ENCODE measurements around the gene NHERF2. TPM values are rescaled to one million over a fixed set of nuclear protein-coding genes. Genes with fewer than 3 reads are reported as not detected.

NHERF2 gene
- total and polyA plus RNA-seq, 3 donors from 2014 or later: 50.6 to 59.9 (median 54.1) TPM

GRCh38 chr16:2038382-2039231 lies 11.9 kb downstream of the NHERF2 start:
- WGBS, 2 donors: 48 to 65% methylated on average over 32 to 33 of the region's 41 CpGs
- H3K4me3 ChIP-seq: no peak overlapping the region
- peaks cover 76% of the 10 kb centered on the region for H3K4me1 ChIP-seq

GRCh38 chr16:2039274-2040031 lies 12.8 kb downstream of the NHERF2 start:
- DNase-seq: peak; percentile 90
- no peaks in the 10 kb centered on the region for H3K36me3 ChIP-seq (ENCODE audit: low read depth, missing control alignments)
- intact Hi-C loops (cut with DNase I; ENCODE audit: low total_unique reads): no loop called here
- H3K4me3 ChIP-seq: no peak overlapping the region
- TF ChIP-seq, protein P1, sequence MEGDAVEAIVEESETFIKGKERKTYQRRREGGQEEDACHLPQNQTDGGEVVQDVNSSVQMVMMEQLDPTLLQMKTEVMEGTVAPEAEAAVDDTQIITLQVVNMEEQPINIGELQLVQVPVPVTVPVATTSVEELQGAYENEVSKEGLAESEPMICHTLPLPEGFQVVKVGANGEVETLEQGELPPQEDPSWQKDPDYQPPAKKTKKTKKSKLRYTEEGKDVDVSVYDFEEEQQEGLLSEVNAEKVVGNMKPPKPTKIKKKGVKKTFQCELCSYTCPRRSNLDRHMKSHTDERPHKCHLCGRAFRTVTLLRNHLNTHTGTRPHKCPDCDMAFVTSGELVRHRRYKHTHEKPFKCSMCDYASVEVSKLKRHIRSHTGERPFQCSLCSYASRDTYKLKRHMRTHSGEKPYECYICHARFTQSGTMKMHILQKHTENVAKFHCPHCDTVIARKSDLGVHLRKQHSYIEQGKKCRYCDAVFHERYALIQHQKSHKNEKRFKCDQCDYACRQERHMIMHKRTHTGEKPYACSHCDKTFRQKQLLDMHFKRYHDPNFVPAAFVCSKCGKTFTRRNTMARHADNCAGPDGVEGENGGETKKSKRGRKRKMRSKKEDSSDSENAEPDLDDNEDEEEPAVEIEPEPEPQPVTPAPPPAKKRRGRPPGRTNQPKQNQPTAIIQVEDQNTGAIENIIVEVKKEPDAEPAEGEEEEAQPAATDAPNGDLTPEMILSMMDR (IDR thresholded peaks at IDR 0.05): no peak
- no peak for TF ChIP-seq POLR2A (IDR thresholded peaks at IDR 0.05)
- no peaks in the 10 kb centered on the region for H3K9me3 ChIP-seq
- H3K4me1 ChIP-seq: peaks cover 70% of the 10 kb centered on the region
- H3K27me3 ChIP-seq: no peaks in the 10 kb centered on the region
- 59 to 78% methylated on average over 17 to 29 of the region's 29 CpGs for WGBS, 2 donors
- peak overlapping the region; percentile 89 to 91 for H3K27ac ChIP-seq

More at GRCh38 chr16:2038382-2039231, 11.9 kb downstream of the NHERF2 start:
- Histone ChIP-seq H3K27ac (peak overlapping the region; percentile 89 to 91), H3K9me3 (no peaks in the 10 kb centered on the region), H3K36me3 (ENCODE audit: low read depth, missing control alignments) (no peaks in the 10 kb centered on the region), H3K27me3 (no peaks in the 10 kb centered on the region)
- intact Hi-C loops (cut with DNase I; ENCODE audit: low total_unique reads): no loop called here
- TF ChIP-seq POLR2A (IDR thresholded peaks at IDR 0.05): no peak
- TF ChIP-seq, protein P1 (IDR thresholded peaks at IDR 0.05): no peak
- DNase-seq: peak; percentile 61

GRCh38 chr16:2040041-2040786 lies 13.5 kb downstream of the NHERF2 start:
- H3K9me3 ChIP-seq: no peaks in the 10 kb centered on the region
- H3K4me1 ChIP-seq: peaks cover 64% of the 10 kb centered on the region
- WGBS, 2 donors: 79% methylated on average over 24 of the region's 24 CpGs; no CpG with 5 or more reads in 1 of the 2 donors
- intact Hi-C loops (cut with DNase I; ENCODE audit: low total_unique reads): no loop called here
- peak overlapping the region; percentile 72 to 91 for H3K27ac ChIP-seq
- H3K36me3 ChIP-seq (ENCODE audit: low read depth, missing control alignments): no peaks in the 10 kb centered on the region
- no peak for DNase-seq
- TF ChIP-seq POLR2A (IDR thresholded peaks at IDR 0.05): no peak
- TF ChIP-seq, protein P1 (IDR thresholded peaks at IDR 0.05): no peak
- no peaks in the 10 kb centered on the region for H3K27me3 ChIP-seq
- H3K4me3 ChIP-seq: no peak overlapping the region

- H3K4me1 ChIP-seq: peaks cover 56% of the 10 kb centered on the region
- intact Hi-C loops (cut with DNase I; ENCODE audit: low total_unique reads): no loop called here
- WGBS, 2 donors: 56 to 85% methylated on average over 13 to 20 of the region's 20 CpGs
- no peaks in the 10 kb centered on the region for H3K9me3 ChIP-seq
- peak overlapping the region; percentile 72 to 91 for H3K27ac ChIP-seq
- H3K36me3 ChIP-seq (ENCODE audit: low read depth, missing control alignments): no peaks in the 10 kb centered on the region
- H3K4me3 ChIP-seq: no peak overlapping the region
- no peaks in the 10 kb centered on the region for H3K27me3 ChIP-seq
- DNase-seq: peak; percentile 43
- TF ChIP-seq POLR2A (IDR thresholded peaks at IDR 0.05): no peak
- TF ChIP-seq, protein P1 (IDR thresholded peaks at IDR 0.05): no peak
Measured at GRCh38 chr16:2040787-2041522, 14.3 kb downstream of the NHERF2 start.
